ENCODE results near the gene CCDC180. TPM values are rescaled to one million over a fixed set of nuclear protein-coding genes. Genes with fewer than 3 reads are reported as not detected.

The CCDC180 gene
- total and polyA plus RNA-seq, 2 experiments from 2014 or later, result 3.9 to 7.1 TPM

DNA sequence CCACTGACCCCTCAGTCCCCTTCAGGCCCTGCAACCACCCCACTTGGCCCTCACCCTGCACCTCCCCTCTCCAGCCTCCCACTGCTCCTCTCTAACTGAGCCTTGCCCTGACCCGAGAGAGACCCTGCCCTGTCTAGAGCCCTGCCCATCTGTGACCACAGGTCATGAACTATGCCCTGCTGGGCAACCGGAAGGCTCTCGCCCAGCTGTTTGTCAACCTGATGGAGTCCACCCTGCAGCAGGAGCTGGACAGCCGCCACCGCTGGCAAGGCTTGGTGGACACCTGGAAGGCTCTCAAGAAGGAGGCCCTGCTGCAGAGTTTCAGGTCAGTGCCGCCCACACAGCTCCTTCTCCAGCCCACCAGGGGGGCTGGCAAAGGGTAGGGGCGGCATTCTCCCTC is 9.4 kb downstream of the CCDC180 start:
- ATAC-seq, result no peak
- Mint-ChIP-seq H3K4me1 (no peaks in the 10 kb centered on the region), H3K36me3 (ENCODE audit: low read depth) (peaks cover 13% of the 10 kb centered on the region), H3K27ac (no peak overlapping the region), H3K9me3 (no peaks in the 10 kb centered on the region), H3K4me3 (no peak overlapping the region), H3K27me3 (ENCODE audit: insufficient read depth, low read depth, poor library complexity) (peaks cover 9% of the 10 kb centered on the region)
- Histone ChIP-seq H3K4me3 (no peak overlapping the region), H4K20me1 (replicated peaks; ENCODE audit: insufficient read depth) (no peaks in the 10 kb centered on the region), H3K4me1 (ENCODE audit: insufficient read depth) (no peaks in the 10 kb centered on the region), H3K79me2 (replicated peaks; ENCODE audit: insufficient read depth) (no peaks in the 10 kb centered on the region), H3K27ac (ENCODE audit: low read depth) (no peak overlapping the region), H3K9me2 (ENCODE audit: insufficient read depth) (no peaks in the 10 kb centered on the region), H3K4me2 (no peak overlapping the region), H2AFZ (no peak overlapping the region), H3F3A (replicated peaks; ENCODE audit: low read depth) (no peaks in the 10 kb centered on the region), H3K36me3 (ENCODE audit: insufficient read depth) (no peaks in the 10 kb centered on the region), H3K27me3 (ENCODE audit: insufficient read depth) (no peaks in the 10 kb centered on the region)
- no peak for DNase-seq (ENCODE audit: low spot score)
- TF ChIP-seq ZNF331 (CRISPR knock-in tag; IDR thresholded peaks at IDR 0.05; ENCODE audit: low read depth), result no peak
- no peak for TF ChIP-seq EZH2 (IDR thresholded peaks at IDR 0.05; ENCODE audit: low read depth, unreplicated experiment)
- TF ChIP-seq STAT1 (IDR thresholded peaks at IDR 0.05; ENCODE audit: unreplicated experiment), result no peak
- TF ChIP-seq, protein P1, sequence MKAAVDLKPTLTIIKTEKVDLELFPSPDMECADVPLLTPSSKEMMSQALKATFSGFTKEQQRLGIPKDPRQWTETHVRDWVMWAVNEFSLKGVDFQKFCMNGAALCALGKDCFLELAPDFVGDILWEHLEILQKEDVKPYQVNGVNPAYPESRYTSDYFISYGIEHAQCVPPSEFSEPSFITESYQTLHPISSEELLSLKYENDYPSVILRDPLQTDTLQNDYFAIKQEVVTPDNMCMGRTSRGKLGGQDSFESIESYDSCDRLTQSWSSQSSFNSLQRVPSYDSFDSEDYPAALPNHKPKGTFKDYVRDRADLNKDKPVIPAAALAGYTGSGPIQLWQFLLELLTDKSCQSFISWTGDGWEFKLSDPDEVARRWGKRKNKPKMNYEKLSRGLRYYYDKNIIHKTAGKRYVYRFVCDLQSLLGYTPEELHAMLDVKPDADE (IDR thresholded peaks at IDR 0.05), result no peak
- no peak for TF ChIP-seq POLR2AphosphoS5 (IDR thresholded peaks at IDR 0.05; ENCODE audit: low read depth)
- TF ChIP-seq, protein P2, sequence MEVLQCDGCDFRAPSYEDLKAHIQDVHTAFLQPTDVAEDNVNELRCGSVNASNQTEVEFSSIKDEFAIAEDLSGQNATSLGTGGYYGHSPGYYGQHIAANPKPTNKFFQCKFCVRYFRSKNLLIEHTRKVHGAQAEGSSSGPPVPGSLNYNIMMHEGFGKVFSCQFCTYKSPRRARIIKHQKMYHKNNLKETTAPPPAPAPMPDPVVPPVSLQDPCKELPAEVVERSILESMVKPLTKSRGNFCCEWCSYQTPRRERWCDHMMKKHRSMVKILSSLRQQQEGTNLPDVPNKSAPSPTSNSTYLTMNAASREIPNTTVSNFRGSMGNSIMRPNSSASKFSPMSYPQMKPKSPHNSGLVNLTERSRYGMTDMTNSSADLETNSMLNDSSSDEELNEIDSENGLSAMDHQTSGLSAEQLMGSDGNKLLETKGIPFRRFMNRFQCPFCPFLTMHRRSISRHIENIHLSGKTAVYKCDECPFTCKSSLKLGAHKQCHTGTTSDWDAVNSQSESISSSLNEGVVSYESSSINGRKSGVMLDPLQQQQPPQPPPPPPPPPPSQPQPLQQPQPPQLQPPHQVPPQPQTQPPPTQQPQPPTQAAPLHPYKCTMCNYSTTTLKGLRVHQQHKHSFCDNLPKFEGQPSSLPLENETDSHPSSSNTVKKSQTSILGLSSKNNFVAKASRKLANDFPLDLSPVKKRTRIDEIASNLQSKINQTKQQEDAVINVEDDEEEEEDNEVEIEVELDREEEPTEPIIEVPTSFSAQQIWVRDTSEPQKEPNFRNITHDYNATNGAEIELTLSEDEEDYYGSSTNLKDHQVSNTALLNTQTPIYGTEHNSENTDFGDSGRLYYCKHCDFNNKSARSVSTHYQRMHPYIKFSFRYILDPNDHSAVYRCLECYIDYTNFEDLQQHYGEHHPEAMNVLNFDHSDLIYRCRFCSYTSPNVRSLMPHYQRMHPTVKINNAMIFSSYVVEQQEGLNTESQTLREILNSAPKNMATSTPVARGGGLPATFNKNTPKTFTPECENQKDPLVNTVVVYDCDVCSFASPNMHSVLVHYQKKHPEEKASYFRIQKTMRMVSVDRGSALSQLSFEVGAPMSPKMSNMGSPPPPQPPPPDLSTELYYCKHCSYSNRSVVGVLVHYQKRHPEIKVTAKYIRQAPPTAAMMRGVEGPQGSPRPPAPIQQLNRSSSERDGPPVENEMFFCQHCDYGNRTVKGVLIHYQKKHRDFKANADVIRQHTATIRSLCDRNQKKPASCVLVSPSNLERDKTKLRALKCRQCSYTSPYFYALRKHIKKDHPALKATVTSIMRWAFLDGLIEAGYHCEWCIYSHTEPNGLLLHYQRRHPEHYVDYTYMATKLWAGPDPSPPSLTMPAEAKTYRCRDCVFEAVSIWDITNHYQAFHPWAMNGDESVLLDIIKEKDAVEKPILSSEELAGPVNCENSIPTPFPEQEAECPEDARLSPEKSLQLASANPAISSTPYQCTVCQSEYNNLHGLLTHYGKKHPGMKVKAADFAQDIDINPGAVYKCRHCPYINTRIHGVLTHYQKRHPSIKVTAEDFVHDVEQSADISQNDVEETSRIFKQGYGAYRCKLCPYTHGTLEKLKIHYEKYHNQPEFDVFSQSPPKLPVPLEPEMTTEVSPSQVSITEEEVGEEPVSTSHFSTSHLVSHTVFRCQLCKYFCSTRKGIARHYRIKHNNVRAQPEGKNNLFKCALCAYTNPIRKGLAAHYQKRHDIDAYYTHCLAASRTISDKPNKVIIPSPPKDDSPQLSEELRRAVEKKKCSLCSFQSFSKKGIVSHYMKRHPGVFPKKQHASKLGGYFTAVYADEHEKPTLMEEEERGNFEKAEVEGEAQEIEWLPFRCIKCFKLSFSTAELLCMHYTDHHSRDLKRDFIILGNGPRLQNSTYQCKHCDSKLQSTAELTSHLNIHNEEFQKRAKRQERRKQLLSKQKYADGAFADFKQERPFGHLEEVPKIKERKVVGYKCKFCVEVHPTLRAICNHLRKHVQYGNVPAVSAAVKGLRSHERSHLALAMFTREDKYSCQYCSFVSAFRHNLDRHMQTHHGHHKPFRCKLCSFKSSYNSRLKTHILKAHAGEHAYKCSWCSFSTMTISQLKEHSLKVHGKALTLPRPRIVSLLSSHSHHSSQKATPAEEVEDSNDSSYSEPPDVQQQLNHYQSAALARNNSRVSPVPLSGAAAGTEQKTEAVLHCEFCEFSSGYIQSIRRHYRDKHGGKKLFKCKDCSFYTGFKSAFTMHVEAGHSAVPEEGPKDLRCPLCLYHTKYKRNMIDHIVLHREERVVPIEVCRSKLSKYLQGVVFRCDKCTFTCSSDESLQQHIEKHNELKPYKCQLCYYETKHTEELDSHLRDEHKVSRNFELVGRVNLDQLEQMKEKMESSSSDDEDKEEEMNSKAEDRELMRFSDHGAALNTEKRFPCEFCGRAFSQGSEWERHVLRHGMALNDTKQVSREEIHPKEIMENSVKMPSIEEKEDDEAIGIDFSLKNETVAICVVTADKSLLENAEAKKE (CRISPR knock-in tag; IDR thresholded peaks at IDR 0.05), result no peak
- TF ChIP-seq, protein P3, sequence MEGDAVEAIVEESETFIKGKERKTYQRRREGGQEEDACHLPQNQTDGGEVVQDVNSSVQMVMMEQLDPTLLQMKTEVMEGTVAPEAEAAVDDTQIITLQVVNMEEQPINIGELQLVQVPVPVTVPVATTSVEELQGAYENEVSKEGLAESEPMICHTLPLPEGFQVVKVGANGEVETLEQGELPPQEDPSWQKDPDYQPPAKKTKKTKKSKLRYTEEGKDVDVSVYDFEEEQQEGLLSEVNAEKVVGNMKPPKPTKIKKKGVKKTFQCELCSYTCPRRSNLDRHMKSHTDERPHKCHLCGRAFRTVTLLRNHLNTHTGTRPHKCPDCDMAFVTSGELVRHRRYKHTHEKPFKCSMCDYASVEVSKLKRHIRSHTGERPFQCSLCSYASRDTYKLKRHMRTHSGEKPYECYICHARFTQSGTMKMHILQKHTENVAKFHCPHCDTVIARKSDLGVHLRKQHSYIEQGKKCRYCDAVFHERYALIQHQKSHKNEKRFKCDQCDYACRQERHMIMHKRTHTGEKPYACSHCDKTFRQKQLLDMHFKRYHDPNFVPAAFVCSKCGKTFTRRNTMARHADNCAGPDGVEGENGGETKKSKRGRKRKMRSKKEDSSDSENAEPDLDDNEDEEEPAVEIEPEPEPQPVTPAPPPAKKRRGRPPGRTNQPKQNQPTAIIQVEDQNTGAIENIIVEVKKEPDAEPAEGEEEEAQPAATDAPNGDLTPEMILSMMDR (conservative IDR thresholded peaks at IDR 0.05; ENCODE audit: low read depth in 2 of 2), result no peak
- TF ChIP-seq JUNB (IDR thresholded peaks at IDR 0.05; ENCODE audit: unreplicated experiment), result no peak
- no peak for TF ChIP-seq NANOG (IDR thresholded peaks at IDR 0.05; ENCODE audit: borderline replicate concordance)
- TF ChIP-seq EZH2phosphoT487 (IDR thresholded peaks at IDR 0.05; ENCODE audit: unreplicated experiment), result no peak
- TF ChIP-seq ZNF114 (CRISPR knock-in tag; IDR thresholded peaks at IDR 0.05), result no peak
- TF ChIP-seq, protein P4, sequence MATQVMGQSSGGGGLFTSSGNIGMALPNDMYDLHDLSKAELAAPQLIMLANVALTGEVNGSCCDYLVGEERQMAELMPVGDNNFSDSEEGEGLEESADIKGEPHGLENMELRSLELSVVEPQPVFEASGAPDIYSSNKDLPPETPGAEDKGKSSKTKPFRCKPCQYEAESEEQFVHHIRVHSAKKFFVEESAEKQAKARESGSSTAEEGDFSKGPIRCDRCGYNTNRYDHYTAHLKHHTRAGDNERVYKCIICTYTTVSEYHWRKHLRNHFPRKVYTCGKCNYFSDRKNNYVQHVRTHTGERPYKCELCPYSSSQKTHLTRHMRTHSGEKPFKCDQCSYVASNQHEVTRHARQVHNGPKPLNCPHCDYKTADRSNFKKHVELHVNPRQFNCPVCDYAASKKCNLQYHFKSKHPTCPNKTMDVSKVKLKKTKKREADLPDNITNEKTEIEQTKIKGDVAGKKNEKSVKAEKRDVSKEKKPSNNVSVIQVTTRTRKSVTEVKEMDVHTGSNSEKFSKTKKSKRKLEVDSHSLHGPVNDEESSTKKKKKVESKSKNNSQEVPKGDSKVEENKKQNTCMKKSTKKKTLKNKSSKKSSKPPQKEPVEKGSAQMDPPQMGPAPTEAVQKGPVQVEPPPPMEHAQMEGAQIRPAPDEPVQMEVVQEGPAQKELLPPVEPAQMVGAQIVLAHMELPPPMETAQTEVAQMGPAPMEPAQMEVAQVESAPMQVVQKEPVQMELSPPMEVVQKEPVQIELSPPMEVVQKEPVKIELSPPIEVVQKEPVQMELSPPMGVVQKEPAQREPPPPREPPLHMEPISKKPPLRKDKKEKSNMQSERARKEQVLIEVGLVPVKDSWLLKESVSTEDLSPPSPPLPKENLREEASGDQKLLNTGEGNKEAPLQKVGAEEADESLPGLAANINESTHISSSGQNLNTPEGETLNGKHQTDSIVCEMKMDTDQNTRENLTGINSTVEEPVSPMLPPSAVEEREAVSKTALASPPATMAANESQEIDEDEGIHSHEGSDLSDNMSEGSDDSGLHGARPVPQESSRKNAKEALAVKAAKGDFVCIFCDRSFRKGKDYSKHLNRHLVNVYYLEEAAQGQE (IDR thresholded peaks at IDR 0.05; ENCODE audit: unreplicated experiment), result no peak
- TF ChIP-seq CREB1 (CRISPR knock-in tag; IDR thresholded peaks at IDR 0.05; ENCODE audit: low read depth), result no peak

Data from GM23338 (cell line).